Measurements from ENCODE around the gene ERO1B.

The ERO1B gene

GRCh38 chr1:236301958-236302335 is 20.2 kb upstream of the ERO1B start:
- H3K4me3 ChIP-seq (ENCODE audit: low read depth, low read length), result no peak overlapping the region
- no peak for DNase-seq (ENCODE audit: low read depth)
- TF ChIP-seq, protein P1, sequence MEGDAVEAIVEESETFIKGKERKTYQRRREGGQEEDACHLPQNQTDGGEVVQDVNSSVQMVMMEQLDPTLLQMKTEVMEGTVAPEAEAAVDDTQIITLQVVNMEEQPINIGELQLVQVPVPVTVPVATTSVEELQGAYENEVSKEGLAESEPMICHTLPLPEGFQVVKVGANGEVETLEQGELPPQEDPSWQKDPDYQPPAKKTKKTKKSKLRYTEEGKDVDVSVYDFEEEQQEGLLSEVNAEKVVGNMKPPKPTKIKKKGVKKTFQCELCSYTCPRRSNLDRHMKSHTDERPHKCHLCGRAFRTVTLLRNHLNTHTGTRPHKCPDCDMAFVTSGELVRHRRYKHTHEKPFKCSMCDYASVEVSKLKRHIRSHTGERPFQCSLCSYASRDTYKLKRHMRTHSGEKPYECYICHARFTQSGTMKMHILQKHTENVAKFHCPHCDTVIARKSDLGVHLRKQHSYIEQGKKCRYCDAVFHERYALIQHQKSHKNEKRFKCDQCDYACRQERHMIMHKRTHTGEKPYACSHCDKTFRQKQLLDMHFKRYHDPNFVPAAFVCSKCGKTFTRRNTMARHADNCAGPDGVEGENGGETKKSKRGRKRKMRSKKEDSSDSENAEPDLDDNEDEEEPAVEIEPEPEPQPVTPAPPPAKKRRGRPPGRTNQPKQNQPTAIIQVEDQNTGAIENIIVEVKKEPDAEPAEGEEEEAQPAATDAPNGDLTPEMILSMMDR (IDR thresholded peaks at IDR 0.05; ENCODE audit: control insufficient read depth, extremely low read depth, insufficient read depth), result no peak

GRCh38 chr1:236301080-236301957 is 19.6 kb upstream of the ERO1B start:
- TF ChIP-seq, protein P1 (IDR thresholded peaks at IDR 0.05; ENCODE audit: control insufficient read depth, extremely low read depth, insufficient read depth), result no peak
- DNase-seq (ENCODE audit: low read depth), result no peak
- H3K4me3 ChIP-seq (ENCODE audit: low read depth, low read length), result no peak overlapping the region

DNA sequence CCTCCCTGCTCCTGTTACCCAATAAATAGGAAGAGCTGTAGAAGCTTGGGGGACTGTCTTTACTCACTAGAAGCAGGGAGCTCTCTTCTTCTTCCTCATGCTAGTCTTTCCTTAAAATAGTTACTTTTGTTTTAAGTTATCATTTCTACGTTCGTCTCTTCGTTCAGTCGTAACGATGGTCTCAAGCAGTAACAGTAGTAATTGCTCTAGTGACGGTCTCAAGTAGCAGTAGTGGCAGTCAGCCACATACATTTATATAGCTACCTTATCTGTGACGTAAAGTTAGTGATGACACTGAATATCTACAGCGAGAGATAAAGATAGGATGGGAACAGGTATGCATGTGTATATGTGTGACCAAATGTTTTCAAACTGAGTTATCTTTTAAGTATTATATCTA is 15.4 kb upstream of the ERO1B start:
- TF ChIP-seq, protein P1 (IDR thresholded peaks at IDR 0.05; ENCODE audit: control insufficient read depth, extremely low read depth, insufficient read depth), result no peak
- H3K4me3 ChIP-seq (ENCODE audit: low read depth, low read length), result no peak overlapping the region
- no peak for DNase-seq (ENCODE audit: low read depth)

DNA sequence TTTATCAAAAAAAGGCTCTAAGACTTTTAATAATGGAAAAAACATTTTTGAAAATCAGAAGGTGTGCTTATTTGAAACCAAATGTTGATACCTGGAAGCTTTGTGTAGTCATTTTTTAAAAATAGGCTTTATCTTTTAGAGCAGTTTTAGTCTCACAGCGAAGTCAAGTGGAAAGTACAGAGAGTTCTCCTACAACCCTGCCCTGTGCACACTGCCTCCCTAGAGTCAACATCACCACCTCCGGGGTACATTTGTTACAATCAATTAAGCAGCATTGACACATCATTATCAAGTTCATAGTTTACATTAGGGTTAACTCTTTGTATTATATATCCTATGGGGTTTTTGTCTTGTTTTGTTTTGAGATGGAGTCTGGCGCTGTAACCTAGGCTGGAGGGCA is 10.7 kb upstream of the ERO1B start:
- no peak overlapping the region for H3K4me3 ChIP-seq (ENCODE audit: low read depth, low read length)
- TF ChIP-seq, protein P1 (IDR thresholded peaks at IDR 0.05; ENCODE audit: control insufficient read depth, extremely low read depth, insufficient read depth), result no peak
- DNase-seq (ENCODE audit: low read depth), result no peak

GRCh38 chr1:236289492-236290131 is 7.9 kb upstream of the ERO1B start:
- DNase-seq (ENCODE audit: low read depth), result peak; percentile 70
- no peak overlapping the region for H3K4me3 ChIP-seq (ENCODE audit: low read depth, low read length)
- TF ChIP-seq, protein P1 (IDR thresholded peaks at IDR 0.05; ENCODE audit: control insufficient read depth, extremely low read depth, insufficient read depth), result no peak

DNA sequence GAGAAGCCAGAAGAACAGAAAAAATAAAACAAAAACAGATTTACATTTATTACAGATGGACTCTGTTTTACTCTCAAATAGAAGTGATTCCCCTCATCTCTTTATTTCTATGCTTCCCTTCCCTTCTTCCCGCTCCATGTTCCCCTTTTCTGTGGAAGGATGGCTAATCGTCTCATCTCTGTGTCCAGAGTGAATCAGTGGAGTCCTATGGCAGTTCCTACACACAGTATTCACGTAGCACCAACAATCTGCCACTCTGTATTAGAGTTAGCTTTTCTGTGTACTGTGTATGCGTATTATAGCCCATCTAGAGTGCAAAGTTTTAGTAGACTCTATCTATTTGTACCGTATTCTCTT is 6.8 kb upstream of the ERO1B start:
- TF ChIP-seq, protein P1 (IDR thresholded peaks at IDR 0.05; ENCODE audit: control insufficient read depth, extremely low read depth, insufficient read depth), result no peak
- no peak overlapping the region for H3K4me3 ChIP-seq (ENCODE audit: low read depth, low read length)
- no peak for DNase-seq (ENCODE audit: low read depth)
